Left lung (tissue), 10 donors: Measurements from ENCODE around the gene SSNA1. TPM values are rescaled to one million over a fixed set of nuclear protein-coding genes. Genes with fewer than 3 reads are reported as not detected.

Experiments
- ATAC-seq: fragments of 200-7000 bp; cut with Tn5 transposase; one replicate; pipeline ENCODE4 v1.9.1; 2020; ENCODE audit warnings: moderate library complexity
- DNase-seq, 4 donors: peaks; one replicate each; pipeline ENCODE4 v3.0.0-alpha.2; 2013 to 2020
- H3K27ac ChIP-seq, 2 donors: fragments of 200-600 bp; sonication (generic) in 1 of 2; one replicate each; pipeline versions ENCODE4 v1.5.0 to v1.8.0; 2020 to 2021
- H3K27me3 ChIP-seq, 2 donors: fragments of 200-600 bp; sonication (generic) in 1 of 2; one replicate each; pipeline versions ENCODE4 v1.5.0 to v1.8.0; 2020 to 2021
- H3K36me3 ChIP-seq, 2 donors: fragments of 200-600 bp; sonication (generic) in 1 of 2; one replicate each; pipeline versions ENCODE4 v1.5.0 to v1.8.0; 2020 to 2021
- H3K4me1 ChIP-seq, 2 donors: fragments of 200-600 bp; one replicate each; pipeline ENCODE4 v1.8.0; 2021
- H3K4me3 ChIP-seq, 2 donors: fragments of 200-600 bp; sonication (generic) in 1 of 2; one replicate each; pipeline versions ENCODE4 v1.5.0 to v1.8.0; 2020 to 2021; ENCODE audit warnings: mild to moderate bottlenecking in 1 of 2
- H3K9me3 ChIP-seq, 2 donors: fragments of 200-600 bp; sonication (generic) in 1 of 2; one replicate each; pipeline versions ENCODE4 v1.5.0 to v1.8.0; 2020 to 2021
- CTCF ChIP-seq, 2 donors: fragments of 200-600 bp; sonication (generic) in 1 of 2; IDR thresholded peaks; one replicate each; pipeline versions ENCODE4 v1.5.0 to v1.8.0; 2021; ENCODE audit warnings: antibody characterized with exemption in 2 of 2
- intact Hi-C, 2 donors: fragments of 100-400 bp; cut with DNase I; formaldehyde crosslinking; loops; one replicate each; pipeline versions ENCODE4 v1.11.2 to v1.14.2; 2022
- polyA plus RNA-seq, 6 donors: library from polyadenylated mRNA; unstranded; fragments of 120-200 nt; gene quantifications; one replicate each; pipeline ENCODE4 v1.2.1, GENCODE V29; 2013; ENCODE audit not compliant: insufficient read length in 6 of 6
- total RNA-seq, 2 donors: library from RNA; stranded (reverse); fragmentation: NEBNext Ultra II Directional; extraction: Animal tissue kit (Norgen Biotek cat#: 25700); gene quantifications; one replicate each; pipeline ENCODE4 v1.2.1, GENCODE V29; 2021
- donor health status: DM: no; HTN: yes; CAD: no.
- donor health status: DM: no; HTN: no; CAD: no.

SSNA1 gene
- total and polyA plus RNA-seq, 8 donors: 38.7 to 68.0 (median 53.3) TPM

GRCh38 chr9:137232510-137232909 lies 44.0 kb downstream of the SSNA1 start:
- ATAC-seq (no peak), DNase-seq (no peak)
- intact Hi-C loops: no loop called here
- H3K36me3 ChIP-seq: no peaks in the 10 kb centered on the region
- H3K27ac ChIP-seq: no peak overlapping the region
- H3K9me3 ChIP-seq: no peaks in the 10 kb centered on the region
- no peak for TF ChIP-seq CTCF (IDR thresholded peaks at IDR 0.05)
- peaks cover 0 to 84% of the 10 kb centered on the region in 2 donors for H3K27me3 ChIP-seq
- H3K4me1 ChIP-seq: peaks cover 8 to 21% of the 10 kb centered on the region in 2 donors
- H3K4me3 ChIP-seq: no peak overlapping the region

GRCh38 chr9:137233143-137233980 lies 44.9 kb downstream of the SSNA1 start:
- H3K27me3 ChIP-seq: peaks cover 0 to 78% of the 10 kb centered on the region in 2 donors
- peaks cover 7 to 27% of the 10 kb centered on the region in 2 donors for H3K4me1 ChIP-seq
- intact Hi-C loops: no loop called here
- no peak overlapping the region for H3K4me3 ChIP-seq
- DNase-seq (no peak), ATAC-seq (no peak)
- no peak overlapping the region for H3K27ac ChIP-seq
- no peak for TF ChIP-seq CTCF (IDR thresholded peaks at IDR 0.05)
- no peaks in the 10 kb centered on the region for H3K36me3 ChIP-seq
- H3K9me3 ChIP-seq: no peaks in the 10 kb centered on the region

- no peak for DNase-seq
- peaks cover 7 to 36% of the 10 kb centered on the region in 2 donors for H3K4me1 ChIP-seq
- no peak overlapping the region for H3K4me3 ChIP-seq
- H3K27ac ChIP-seq: no peak overlapping the region
- intact Hi-C loops: no loop called here
- H3K27me3 ChIP-seq: peaks cover 0 to 70% of the 10 kb centered on the region in 2 donors
- no peaks in the 10 kb centered on the region for H3K36me3 ChIP-seq
- H3K9me3 ChIP-seq: no peaks in the 10 kb centered on the region
- no peak for TF ChIP-seq CTCF (IDR thresholded peaks at IDR 0.05)
- ATAC-seq: no peak
These were observed 45.7 kb downstream of the SSNA1 start for GRCh38 chr9:137234055-137234697.

GRCh38 chr9:137234758-137235423 lies 46.4 kb downstream of the SSNA1 start:
- intact Hi-C loops: no loop called here
- TF ChIP-seq CTCF (IDR thresholded peaks at IDR 0.05): no peak
- H3K9me3 ChIP-seq: no peaks in the 10 kb centered on the region
- DNase-seq (no peak), ATAC-seq (no peak)
- H3K27ac ChIP-seq: no peak overlapping the region
- H3K36me3 ChIP-seq: no peaks in the 10 kb centered on the region
- H3K4me1 ChIP-seq: peaks cover 7 to 43% of the 10 kb centered on the region in 2 donors
- no peak overlapping the region for H3K4me3 ChIP-seq
- H3K27me3 ChIP-seq: peaks cover 0 to 63% of the 10 kb centered on the region in 2 donors
